Measurements from ENCODE around the gene SH2D2A.

SH2D2A gene

DNA sequence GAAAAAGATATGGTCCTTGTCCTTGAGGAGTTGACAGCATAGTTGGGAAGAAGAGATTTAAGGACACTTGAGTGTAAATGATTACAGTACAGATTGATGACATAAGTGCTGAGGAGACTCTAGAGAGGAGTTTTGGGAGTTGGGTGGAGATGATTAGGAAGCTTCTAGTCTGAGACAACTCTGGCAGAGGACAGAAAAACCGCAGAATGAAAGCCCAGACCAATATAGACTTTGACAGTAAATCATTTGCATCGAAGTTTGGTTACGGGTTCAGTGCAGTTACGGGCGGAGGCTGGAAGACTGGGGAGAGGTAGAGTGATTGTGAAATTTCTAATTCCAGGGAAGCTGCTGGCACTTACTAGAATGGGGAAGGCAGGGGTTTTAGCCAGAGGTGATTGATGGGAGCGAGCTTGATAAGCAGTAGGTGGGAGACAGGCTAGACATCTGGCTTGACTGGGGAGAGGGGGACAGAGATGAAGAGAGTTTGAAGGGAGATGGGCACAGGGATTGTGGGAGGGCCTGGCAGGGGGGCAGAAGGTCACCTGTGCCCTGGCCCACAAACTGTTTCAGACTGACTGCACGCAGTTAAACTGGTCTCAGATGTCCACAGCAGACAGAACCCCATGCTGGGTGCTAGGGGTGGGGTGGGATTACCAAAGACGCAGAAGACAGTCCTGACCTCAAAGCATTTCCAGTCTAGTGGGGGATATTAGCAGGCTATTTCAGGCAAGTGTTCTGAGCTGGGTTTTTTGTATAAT lies 20.1 kb downstream of the SH2D2A start:
- TF ChIP-seq EZH2phosphoT487 (IDR thresholded peaks at IDR 0.05; ENCODE audit: borderline replicate concordance) = no peak
- TF ChIP-seq, protein P1, sequence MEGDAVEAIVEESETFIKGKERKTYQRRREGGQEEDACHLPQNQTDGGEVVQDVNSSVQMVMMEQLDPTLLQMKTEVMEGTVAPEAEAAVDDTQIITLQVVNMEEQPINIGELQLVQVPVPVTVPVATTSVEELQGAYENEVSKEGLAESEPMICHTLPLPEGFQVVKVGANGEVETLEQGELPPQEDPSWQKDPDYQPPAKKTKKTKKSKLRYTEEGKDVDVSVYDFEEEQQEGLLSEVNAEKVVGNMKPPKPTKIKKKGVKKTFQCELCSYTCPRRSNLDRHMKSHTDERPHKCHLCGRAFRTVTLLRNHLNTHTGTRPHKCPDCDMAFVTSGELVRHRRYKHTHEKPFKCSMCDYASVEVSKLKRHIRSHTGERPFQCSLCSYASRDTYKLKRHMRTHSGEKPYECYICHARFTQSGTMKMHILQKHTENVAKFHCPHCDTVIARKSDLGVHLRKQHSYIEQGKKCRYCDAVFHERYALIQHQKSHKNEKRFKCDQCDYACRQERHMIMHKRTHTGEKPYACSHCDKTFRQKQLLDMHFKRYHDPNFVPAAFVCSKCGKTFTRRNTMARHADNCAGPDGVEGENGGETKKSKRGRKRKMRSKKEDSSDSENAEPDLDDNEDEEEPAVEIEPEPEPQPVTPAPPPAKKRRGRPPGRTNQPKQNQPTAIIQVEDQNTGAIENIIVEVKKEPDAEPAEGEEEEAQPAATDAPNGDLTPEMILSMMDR (conservative IDR thresholded peaks at IDR 0.05; ENCODE audit: low read length) = no peak
- no peaks in the 10 kb centered on the region for H3K9me3 ChIP-seq (ENCODE audit: insufficient read depth, low read depth, low read length)
- no peaks in the 10 kb centered on the region for H4K20me1 ChIP-seq (ENCODE audit: insufficient read depth, low read length, poor library complexity, severe bottlenecking)
- no peak overlapping the region for H3K9ac ChIP-seq (ENCODE audit: low read depth, low read length, poor library complexity, severe bottlenecking)
- no peaks in the 10 kb centered on the region for H3K79me2 ChIP-seq (ENCODE audit: insufficient read depth, low read length)
- H3F3A ChIP-seq (ENCODE audit: low read depth) = no peaks in the 10 kb centered on the region
- peaks cover 98% of the 10 kb centered on the region for H3K36me3 ChIP-seq (ENCODE audit: insufficient read depth, low read length)
- H3K27me3 ChIP-seq (ENCODE audit: insufficient read depth, low read length, poor library complexity, severe bottlenecking) = no peaks in the 10 kb centered on the region
- H2AFZ ChIP-seq (ENCODE audit: low read length) = no peak overlapping the region
- no peak overlapping the region for H3K4me3 ChIP-seq (ENCODE audit: low read length, poor library complexity, severe bottlenecking)
- H3K9me2 ChIP-seq (replicated peaks; ENCODE audit: low read depth, low read length) = no peaks in the 10 kb centered on the region
- peaks cover 5% of the 10 kb centered on the region for H3K4me1 ChIP-seq (ENCODE audit: insufficient read depth, low read length, poor library complexity, severe bottlenecking)
- no peak overlapping the region for H3K4me2 ChIP-seq (ENCODE audit: low read depth, low read length, poor library complexity, severe bottlenecking)

DNA sequence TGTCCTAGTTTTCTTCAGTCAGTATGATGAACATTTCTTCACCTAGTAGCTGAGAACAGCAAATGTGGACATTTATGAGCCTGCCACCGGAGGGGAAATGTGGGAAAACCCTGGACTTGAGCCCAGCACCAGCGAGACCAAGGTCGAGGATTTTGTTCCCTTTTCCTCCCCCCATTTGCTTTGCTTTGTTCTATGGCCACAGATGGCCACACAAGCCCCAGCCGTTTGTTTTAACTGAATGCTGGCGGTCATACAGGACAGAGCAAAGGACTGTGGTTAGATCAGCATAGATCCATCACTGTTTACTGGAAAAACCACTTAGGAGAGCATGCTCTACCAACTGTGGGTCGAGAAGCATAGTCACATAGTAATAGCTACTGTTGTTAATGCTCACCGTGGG lies 20.9 kb downstream of the SH2D2A start:
- H3K27me3 ChIP-seq (ENCODE audit: insufficient read depth, low read length, poor library complexity, severe bottlenecking) = no peaks in the 10 kb centered on the region
- no peaks in the 10 kb centered on the region for H4K20me1 ChIP-seq (ENCODE audit: insufficient read depth, low read length, poor library complexity, severe bottlenecking)
- TF ChIP-seq, protein P1 (conservative IDR thresholded peaks at IDR 0.05; ENCODE audit: low read length) = no peak
- TF ChIP-seq EZH2phosphoT487 (IDR thresholded peaks at IDR 0.05; ENCODE audit: borderline replicate concordance) = no peak
- H3K4me2 ChIP-seq (ENCODE audit: low read depth, low read length, poor library complexity, severe bottlenecking) = no peak overlapping the region
- H3K9me3 ChIP-seq (ENCODE audit: insufficient read depth, low read depth, low read length) = no peaks in the 10 kb centered on the region
- H3K4me3 ChIP-seq (ENCODE audit: low read length, poor library complexity, severe bottlenecking) = no peak overlapping the region
- H3K4me1 ChIP-seq (ENCODE audit: insufficient read depth, low read length, poor library complexity, severe bottlenecking) = peaks cover 2% of the 10 kb centered on the region
- peaks cover 98% of the 10 kb centered on the region for H3K36me3 ChIP-seq (ENCODE audit: insufficient read depth, low read length)
- no peak overlapping the region for H2AFZ ChIP-seq (ENCODE audit: low read length)
- no peak overlapping the region for H3K9ac ChIP-seq (ENCODE audit: low read depth, low read length, poor library complexity, severe bottlenecking)
- no peaks in the 10 kb centered on the region for H3F3A ChIP-seq (ENCODE audit: low read depth)
- H3K9me2 ChIP-seq (replicated peaks; ENCODE audit: low read depth, low read length) = no peaks in the 10 kb centered on the region
- H3K79me2 ChIP-seq (ENCODE audit: insufficient read depth, low read length) = no peaks in the 10 kb centered on the region

DNA sequence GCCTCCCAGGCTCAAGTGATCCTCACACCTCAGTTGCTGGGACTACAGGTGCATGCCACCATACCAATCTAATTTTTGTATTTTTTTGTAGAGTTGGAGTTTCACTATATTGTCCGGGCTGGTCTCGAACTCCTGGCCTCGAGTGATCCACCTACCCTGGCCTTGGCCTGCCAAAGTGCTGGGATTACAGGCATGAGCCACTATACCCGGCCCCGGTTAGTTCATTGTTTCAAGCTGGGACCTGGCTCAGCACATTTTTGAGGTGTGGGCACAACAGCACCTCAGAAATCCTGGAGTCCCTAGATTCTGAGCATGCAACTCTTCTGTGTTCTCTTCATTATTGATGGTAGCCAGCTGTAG lies 21.3 kb downstream of the SH2D2A start:
- H3K4me1 ChIP-seq (ENCODE audit: insufficient read depth, low read length, poor library complexity, severe bottlenecking) = no peaks in the 10 kb centered on the region
- no peak overlapping the region for H3K9ac ChIP-seq (ENCODE audit: low read depth, low read length, poor library complexity, severe bottlenecking)
- H3K36me3 ChIP-seq (ENCODE audit: insufficient read depth, low read length) = peaks cover 97% of the 10 kb centered on the region
- H3K4me3 ChIP-seq (ENCODE audit: low read length, poor library complexity, severe bottlenecking) = no peak overlapping the region
- no peaks in the 10 kb centered on the region for H3K27me3 ChIP-seq (ENCODE audit: insufficient read depth, low read length, poor library complexity, severe bottlenecking)
- no peak for TF ChIP-seq EZH2phosphoT487 (IDR thresholded peaks at IDR 0.05; ENCODE audit: borderline replicate concordance)
- TF ChIP-seq, protein P1 (conservative IDR thresholded peaks at IDR 0.05; ENCODE audit: low read length) = no peak
- H3K9me2 ChIP-seq (replicated peaks; ENCODE audit: low read depth, low read length) = no peaks in the 10 kb centered on the region
- H3K4me2 ChIP-seq (ENCODE audit: low read depth, low read length, poor library complexity, severe bottlenecking) = no peak overlapping the region
- no peaks in the 10 kb centered on the region for H4K20me1 ChIP-seq (ENCODE audit: insufficient read depth, low read length, poor library complexity, severe bottlenecking)
- H2AFZ ChIP-seq (ENCODE audit: low read length) = no peak overlapping the region
- H3K9me3 ChIP-seq (ENCODE audit: insufficient read depth, low read depth, low read length) = no peaks in the 10 kb centered on the region
- no peaks in the 10 kb centered on the region for H3K79me2 ChIP-seq (ENCODE audit: insufficient read depth, low read length)
- H3F3A ChIP-seq (ENCODE audit: low read depth) = no peaks in the 10 kb centered on the region
